Stromal cell of bone marrow (primary cell): ENCODE data around the gene FGR.
A peak's percentile ranks its signal among the peaks of the same experiment; 100 is the strongest.

ENCODE experiments used
- DNase-seq: peaks from one replicate; pipeline ENCODE4 v3.0.0-alpha.2; 2012; ENCODE audit warnings: low read depth

FGR gene

DNA sequence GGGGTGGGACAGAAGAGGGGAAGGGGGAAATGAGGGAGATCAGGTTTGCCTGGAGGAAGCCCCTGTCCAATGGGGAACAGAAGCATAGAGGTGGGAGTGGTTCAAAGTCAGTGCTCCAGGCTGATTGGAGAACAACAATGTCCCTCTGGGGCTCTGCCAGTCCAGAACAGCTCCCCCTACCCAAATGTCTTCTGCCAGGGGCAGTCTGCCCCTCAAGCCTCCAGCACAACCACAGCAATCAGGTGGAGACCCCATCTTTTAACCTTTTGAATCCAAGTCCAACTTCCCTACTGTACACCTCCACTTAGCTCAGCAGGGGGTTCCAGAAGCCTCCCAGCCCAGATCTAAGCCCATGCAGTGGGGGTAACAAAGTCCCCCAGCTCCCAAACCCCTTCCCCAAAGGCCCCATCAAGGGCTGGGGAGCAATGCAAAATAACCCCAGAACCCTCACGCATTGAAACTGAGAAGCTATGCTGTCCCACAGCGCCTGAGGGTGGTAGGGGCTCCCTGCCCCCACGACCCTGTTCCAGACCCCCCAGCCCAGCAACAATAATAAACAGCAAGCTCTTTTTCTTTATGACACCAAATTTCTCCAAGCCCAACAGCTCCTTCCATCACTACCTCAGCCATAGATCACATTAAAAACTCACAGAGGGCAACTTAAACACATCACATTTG is 34.3 kb downstream of the FGR start:
- no peak for DNase-seq

GRCh38 chr1:27599605-27600497 is 35.1 kb downstream of the FGR start:
- DNase-seq = no peak

DNA sequence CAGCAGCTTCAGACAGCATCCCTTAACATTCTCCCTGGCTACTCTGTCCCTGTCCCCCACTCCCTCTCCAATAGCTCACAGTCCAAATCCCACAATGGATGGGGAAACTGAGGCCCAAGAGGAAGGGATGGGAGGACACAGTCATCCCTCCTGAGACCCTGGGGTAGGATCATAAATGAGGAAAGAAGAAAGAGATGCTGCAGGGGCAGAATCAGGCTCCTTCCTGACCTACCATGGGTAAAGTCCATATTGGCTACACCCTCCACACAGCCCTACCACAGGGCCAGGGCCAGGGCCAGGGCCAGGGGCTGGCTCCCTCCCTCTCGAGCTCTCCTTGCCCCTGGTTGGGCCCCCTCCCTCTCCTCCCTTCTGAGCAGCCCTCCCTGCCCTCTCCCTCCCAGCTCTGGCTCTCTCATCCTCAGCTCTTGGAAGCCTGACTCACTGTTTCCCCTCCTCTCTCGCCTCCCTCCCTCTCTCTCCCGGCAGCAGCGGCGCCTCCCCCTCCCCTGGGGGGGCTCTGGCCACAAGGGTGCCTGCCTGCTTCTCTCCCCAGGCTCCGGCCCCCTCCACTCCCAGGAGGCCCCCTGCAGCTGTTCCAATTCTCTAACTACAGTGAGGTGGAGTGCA is 36.0 kb downstream of the FGR start:
- peak; percentile 83 for DNase-seq

GRCh38 chr1:27598295-27598687 is 36.7 kb downstream of the FGR start:
- DNase-seq = no peak

GRCh38 chr1:27597516-27598294 is 37.3 kb downstream of the FGR start:
- DNase-seq = no peak

- DNase-seq = no peak
These were observed 38.0 kb downstream of the FGR start for GRCh38 chr1:27596986-27597385.

DNA sequence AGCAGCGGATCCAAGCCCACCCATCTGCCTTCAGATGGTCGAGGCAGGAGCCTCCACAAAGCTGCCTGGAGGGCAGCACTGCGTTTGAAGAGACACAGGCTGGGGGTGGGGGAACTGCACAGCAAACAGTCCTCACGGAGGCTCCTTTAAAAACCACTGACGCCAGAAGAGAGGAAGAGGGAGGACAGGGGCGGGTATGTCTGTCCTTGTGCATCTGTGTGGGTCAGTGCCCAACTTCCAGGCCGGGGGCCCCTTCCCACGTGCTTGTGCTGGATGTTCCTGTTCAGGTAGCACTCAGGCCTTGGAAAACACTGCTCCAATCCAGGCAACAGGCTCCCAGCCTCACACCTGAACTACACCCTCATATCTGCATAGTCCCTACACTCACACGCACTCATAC is 38.7 kb downstream of the FGR start:
- no peak for DNase-seq

GRCh38 chr1:27595597-27595996 is 39.4 kb downstream of the FGR start:
- no peak for DNase-seq

DNA sequence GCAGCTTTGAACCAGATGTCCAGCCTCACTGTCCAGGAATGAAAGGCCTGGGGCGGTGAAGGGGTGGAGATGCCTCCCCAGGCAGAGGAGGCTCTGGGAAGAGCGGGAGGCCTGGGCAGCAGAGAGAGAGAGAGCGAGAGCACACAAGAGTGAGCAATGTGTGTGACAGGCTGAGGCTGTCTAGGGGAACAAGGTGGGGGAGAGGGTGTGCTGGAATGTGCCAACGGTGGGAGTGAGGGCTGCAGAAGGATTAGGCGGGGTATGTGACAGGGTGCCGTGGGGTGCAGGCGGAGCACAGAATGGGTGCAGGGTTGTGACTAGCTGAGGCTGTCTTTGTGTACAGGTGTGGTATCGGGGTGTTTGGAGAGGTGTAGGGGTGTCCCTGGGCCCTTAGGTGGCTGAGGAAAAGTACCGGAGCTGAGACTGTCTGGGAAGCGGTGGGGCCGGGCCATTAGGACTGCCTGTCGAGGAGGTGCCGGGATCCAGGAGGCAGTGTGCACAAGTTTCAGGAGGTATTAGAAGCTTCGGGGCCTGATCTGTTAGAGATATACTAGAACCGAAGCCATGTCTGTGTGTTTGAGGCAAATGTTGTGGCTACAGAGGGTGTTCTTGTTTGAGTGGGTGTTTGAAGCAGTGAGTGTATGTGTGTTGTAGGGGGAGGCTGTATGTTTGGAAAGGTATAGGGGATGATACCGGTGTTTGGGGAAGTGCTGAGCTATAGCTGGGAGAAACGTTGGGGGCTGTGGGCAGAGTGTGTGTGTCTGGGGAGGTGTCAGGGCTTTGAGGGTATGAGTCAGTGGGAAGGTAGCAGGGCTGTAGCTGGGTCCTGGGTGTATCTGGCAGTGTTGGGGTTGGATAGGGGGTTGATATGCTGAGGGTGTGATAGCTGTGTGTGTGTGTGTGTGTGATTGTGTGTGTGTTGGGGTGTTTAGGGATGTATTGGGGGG is 40.1 kb downstream of the FGR start:
- no peak for DNase-seq

- DNase-seq = no peak
These were observed 41.1 kb downstream of the FGR start for GRCh38 chr1:27593678-27594563.

DNA sequence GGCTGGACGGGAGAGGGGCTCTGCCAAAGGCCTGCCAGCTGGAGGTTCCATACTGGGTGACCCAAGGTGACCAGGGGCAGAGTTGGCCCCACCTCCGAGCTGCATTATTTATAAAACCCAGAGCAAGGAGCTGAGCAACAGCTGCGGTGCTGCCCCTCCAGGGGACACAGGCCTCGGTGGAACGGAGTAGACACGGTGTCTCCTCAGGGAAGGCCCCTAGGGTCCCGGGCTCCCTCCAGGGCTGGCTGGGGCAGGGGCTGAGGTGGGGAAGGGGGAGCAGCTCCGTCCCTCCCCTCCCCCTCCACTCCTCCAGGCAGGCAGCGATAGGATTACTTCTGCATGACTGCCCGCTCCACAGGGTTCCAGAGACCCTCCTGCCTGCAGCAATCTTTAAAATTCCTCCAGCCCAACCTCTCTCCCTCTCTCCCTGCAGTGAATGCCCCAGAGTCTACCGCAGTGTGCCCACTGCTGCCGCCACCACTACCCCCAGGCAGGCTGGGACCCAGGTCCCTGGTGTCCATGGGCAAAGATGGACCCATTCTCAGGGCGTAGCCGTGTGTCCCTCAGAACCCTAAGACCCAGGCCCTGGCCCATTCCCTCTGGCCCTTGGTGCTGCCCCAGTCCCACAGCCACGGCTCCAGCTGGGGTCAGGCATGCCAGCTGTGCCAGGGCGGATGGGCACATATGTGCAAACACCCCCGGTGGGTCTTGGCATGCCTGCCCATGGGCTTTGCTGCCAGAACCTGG is 41.9 kb downstream of the FGR start:
- DNase-seq = no peak

DNA sequence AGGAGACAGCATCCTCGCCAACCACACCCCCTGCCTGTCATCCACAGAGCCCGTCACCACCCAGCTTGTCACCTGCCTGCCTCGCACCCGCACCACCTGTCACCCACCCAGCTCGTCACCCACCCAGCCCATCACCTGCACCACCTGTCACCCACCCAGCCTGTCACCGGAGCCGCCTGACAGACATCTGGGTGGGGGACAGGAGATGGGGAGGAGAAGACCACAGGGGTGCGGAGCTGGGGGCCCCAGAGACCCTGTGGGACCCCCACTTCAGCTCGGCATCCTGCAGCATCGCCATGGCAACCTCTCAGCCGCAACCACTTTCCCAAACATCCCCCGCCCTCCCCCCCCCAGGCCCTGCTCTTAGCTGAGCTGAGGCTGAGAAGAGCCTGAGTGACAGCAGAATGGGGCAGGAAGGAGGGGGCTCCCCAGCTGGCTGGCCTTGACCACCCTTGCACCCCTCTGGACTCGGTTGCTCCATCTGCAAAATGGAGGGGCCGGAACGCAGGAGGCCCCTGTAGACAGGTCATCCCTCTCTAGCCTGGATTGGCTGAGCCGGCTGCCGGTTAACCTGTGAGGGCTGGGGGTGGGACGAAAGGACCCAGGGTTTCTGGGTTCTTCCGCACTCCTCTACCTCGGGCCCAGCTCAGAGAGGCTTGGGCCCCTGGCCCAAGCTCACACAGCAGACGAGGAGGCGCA is 42.6 kb downstream of the FGR start:
- no peak for DNase-seq

GRCh38 chr1:27591622-27592021 is 43.4 kb downstream of the FGR start:
- no peak for DNase-seq

DNA sequence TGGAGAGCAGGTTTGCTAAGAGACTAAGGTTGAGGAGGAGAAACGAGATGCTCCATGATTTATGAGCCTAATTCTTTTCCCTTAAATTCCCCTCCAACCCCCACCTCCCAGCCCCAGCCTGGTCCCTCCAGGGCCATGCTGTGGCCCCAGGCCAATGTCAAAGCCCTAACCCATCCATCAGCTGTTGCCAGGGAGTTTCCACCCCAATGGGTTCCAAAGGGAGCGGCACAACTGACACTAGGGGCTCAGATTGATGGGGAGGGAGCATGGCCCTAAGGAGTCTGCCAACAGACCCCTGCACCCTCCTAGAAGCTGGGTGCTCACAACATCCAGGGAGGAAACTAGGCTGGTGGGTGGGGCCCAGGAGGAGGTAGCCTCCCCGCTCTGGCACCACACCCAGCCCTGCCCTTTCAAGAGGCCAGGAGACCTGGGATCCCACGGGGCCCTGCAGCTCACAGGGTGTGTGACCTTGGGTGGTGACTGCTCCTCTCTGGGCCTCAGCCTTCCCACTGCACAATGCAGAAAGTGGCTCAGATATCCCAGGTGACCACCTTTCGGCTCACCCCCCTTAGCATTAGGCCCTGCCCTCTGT is 44.0 kb downstream of the FGR start:
- DNase-seq = no peak

DNA sequence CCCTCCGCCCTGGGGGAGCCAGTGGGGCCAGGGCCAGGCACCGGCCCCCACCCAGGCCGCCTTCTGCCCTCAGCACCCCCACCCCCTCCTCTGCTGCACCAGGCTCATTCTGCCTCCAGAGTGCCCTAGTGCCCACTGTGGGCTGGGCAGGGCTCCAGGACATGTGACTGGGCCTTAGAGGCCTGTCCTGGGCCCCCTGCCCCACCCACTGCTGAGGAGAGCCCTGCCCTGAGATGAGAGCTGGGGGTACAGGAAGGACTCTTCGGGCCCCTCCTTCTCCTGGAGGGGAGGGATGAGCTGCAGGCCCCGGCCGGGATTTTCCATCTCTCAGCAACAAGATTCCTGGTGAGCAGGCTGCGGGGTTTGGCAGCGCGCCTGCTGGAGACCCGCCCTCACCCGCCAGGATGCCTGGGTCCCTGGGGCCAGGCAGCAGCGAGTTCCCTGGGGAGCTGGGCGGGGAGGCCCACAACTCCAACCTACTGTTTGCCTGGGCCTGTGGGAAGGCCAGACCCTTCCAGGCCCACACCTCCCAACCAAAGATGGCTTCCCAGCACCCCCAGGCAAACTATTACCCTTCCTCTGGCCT is 45.1 kb downstream of the FGR start:
- DNase-seq = no peak

- no peak for DNase-seq
These were observed 45.5 kb downstream of the FGR start for GRCh38 chr1:27589441-27589840.

DNA sequence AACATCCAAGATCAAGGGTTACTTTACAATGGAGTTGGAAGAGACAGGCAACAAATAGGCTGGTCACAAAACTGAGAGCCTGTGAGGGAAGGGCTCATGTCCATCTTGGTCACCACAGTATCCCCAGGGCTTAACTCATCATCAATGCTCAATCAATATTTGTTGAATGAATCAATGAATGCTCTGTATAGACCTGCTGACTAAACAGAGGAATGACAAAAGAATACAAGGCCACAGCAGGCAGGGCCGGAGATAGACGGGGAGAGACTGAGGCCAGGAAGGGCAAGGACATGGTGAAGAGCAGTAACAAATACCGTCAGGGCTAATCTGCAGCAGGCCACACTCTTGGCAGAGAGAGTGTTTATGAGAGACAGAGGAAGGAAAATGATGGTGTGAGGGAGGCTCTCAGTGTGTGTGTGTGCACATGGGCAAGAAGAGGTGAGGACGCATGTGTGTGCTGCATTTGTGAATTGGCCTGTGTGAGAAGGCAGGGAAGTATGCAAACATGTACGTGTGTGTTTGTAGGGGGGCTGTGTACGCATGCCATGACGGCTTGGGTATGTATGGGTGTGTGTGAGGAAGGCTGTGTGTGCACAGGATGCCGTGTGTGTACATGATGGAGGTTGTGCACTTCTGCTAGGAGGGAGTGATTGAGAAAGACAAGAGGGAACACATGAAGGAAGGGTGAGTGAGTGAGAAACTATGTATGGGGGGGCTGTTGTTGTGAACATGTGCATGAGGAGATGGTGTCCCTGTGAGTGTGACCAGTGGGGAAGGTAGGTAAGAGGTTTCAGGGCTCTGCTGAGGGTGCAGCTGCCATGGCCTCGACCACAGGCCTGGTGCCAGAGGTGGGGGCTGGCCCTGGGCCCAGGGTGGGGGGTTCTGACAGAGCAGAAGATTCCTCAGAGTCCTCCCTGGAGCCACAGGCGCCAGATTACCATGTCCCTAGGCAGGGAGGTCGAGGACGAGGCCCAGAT is 46.4 kb downstream of the FGR start:
- no peak for DNase-seq
